NCI-H1417 treated with DMSO at 0.1 percent for 48 hours (cell line): ENCODE measurements around the gene PRDM16.

Experiments
- DNase-seq: peaks from one replicate; lab custom pipeline; 2025; lab: John Stamatoyannopoulos, UW

Gene PRDM16

DNA sequence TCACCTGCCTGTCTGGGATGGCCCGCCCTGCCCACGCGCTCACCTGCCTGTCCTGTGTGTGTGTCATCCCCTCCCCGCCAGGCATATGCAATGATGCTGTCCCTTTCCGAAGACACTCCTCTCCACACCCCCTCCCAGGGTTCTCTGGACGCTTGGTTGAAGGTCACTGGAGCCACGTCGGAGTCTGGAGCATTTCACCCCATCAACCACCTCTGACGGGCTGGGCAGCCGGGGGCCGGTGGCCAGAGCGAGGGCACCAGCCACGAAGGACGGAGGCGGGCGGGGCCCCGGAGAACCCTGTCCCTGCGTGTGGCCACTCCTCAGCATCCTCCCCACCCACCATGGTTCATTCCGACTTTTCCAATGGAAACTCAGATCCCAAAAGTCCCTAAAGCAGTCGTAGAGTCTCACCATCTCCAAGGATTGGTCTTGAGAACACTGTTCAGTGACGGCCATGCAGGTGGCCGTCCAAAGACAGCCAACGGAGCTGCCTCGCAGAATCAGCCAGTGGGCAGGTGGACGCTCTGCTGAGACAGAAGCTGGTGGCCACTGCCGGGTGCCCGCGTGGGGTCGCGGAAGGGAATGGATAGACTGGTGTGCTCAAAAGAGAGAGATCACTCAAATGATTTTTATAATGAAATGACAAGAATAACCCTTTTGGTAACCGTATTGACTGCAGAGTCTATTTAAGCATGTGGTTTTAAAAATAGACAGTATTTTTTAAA, 364.8 kb downstream of the PRDM16 start:
- no peak for DNase-seq

- DNase-seq: no peak
Observed at GRCh38 chr1:3434406-3435110, 365.6 kb downstream of the PRDM16 start.

DNA sequence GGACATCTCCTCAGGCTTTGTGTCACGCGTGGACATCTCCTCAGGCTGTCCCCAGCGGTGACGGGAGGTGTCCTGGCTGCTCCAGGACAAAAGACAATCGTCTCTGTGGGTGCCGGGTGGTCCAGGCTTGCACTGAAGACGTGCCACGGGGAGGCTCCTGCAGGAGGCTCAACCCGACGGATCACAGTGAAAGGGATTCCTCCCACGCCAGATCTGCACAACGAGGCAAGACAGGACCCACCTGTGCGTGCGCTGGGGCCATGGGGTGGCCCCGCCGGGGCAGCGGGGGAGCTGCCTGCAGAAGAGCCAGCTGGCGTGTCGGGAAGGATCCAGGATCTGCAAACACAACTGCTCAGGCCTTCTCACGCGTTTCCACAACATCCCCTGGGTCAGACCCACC, 366.7 kb downstream of the PRDM16 start:
- no peak for DNase-seq

DNA sequence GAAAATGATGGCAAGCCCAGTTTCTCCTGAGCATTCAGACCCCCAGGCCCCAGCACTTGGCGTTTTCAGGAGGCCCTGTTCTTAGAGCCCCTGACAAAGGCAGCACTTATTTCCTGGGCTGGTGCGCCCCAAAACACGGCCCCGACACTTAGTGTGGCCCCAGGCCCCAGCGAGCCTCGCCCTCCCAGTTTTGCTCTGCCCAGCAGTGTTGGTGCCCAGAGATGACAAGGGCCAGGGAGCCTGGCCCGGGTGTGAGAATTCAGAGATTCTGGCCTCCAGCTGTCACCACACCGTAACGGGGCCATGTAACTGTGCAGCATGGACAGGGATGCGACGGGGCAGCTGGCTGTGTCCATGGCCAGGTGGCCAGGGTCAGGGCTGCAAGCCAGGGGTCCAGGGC, 367.4 kb downstream of the PRDM16 start:
- no peak for DNase-seq

DNA sequence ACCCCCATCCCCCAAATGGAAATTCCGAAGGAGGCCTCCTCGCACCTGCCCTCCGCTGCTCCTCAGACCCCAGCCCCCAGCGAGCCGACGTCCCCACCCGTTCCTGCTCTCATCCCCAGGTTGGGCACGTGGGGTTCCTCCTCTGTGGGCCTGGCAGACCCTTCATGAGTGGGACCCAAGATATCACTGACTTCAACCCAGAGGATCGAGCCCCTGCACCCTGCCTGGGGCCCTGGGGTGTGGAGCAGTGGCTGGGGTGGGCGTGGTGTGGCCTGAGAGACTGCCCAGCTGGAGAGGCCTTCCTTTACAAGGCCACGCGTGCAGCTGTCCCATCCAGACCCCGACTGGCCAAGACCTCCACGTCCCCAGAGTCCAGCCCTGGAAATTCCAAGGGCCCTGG, 367.9 kb downstream of the PRDM16 start:
- no peak for DNase-seq

DNA sequence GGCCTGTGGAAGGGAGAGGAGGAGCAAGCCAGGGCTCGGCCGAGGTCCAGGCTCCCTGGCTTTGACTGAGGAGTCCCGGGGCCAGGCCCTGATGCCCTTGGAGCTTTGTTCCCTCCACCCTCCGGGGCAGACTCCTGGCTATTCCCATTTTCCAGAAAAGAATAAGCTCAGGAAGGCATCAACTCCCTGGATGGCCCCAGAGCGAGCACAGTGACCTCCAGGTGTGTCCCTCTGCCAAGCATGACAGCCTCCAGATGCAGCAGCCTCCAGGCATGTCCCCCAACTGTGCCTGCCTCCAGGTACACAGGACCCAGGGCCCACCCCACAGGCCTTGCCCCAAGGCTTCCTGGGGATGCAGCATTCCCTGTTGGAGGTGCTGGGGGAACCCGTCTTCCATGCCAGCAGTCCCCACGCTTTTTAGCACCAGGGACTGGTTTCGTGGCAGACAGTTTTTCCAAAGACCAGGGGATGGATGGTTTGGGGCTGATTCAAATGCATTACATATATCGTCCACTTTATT, 369.7 kb downstream of the PRDM16 start:
- DNase-seq: no peak

DNA sequence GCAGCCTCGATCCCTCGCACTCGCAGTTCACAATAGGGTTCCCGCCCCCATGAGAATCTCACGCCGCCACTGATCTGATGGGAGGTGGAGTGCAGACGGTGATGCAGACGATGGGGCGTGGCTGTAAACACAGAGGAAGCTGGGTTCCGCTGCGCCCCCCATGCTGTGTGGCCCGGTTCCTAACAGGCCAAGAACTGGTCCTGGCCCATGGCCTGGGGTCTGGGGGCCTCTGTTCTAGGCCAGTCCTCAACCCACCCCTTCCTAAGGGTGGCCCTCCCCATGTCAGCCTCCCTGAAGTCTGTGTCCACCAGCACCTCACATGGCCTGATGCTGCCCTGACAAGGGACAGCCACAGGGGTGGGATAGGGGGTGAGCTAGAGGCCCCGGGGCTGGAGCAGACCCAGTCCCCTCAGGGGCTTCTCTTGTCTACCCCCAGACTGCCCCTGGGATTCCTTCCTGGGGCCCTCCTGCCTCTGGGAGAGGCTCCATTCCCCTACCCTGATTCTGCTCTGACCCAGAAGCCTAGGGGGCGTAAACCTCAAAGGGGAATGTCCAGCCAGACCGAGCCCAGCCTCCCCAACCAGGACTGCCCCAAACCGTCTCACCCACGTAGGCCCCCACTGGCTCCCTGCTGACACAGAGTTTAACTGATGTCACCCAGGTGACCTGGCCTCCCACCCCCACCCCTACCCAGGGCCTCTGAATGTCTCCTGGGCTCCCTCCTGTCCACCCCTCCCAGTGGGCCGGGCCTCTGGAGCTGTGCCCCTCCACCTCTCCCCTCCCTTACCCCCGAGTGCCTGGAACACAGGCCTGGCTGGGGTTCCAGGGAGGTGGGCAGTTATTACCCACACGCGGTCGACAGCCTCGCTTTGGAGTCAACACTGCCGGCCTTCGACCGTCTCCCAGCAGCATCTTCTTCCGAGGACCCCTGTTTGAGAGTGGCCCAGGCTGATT, 370.6 kb downstream of the PRDM16 start:
- DNase-seq: no peak

DNA sequence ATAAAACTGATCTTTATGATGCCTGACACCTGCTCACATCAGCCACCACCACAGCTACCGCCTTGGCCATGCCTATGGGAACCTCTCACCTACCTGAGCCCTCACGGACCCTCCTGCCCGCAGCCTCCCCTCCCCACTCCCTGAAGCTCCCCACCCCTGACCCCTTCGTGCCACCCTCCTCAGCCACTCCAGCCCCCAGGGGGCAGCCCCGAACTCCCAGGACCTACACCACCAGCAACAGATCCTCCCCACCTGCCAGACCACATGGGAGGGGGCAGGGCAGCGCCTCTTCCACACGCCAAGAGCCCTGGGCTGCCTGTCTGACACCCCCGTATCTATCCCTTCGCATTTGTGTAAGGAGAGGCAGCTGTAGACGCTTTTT, 371.3 kb downstream of the PRDM16 start:
- no peak for DNase-seq

GRCh38 chr1:3440711-3441409, 371.9 kb downstream of the PRDM16 start:
- no peak for DNase-seq

DNA sequence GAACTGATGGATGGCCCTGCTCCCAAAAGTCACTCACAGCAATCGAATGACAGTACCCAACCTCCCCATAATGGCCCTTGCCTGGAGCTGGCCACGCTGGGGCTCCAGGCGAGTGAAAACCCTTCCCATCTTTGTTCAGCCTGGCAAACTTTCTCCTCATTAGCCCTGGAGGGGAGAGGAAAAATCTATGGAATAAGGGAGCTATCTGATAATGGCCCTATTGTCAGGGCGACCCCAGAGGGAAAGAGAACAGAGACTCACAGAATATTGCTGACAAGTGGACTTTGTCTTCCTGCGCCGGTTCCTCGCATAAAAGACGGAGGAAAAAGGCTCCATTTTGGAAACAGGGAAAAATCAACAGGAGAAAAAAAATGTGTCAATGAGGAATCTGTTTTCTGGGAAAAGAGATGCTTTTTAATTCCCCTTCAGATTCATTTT, 372.4 kb downstream of the PRDM16 start:
- DNase-seq: no peak

GRCh38 chr1:3441880-3442279, 372.9 kb downstream of the PRDM16 start:
- no peak for DNase-seq

GRCh38 chr1:3442331-3442730, 373.3 kb downstream of the PRDM16 start:
- DNase-seq: no peak

GRCh38 chr1:3442901-3443300, 373.9 kb downstream of the PRDM16 start:
- DNase-seq: no peak

- no peak for DNase-seq
Observed at GRCh38 chr1:3443807-3444206, 374.8 kb downstream of the PRDM16 start.

DNA sequence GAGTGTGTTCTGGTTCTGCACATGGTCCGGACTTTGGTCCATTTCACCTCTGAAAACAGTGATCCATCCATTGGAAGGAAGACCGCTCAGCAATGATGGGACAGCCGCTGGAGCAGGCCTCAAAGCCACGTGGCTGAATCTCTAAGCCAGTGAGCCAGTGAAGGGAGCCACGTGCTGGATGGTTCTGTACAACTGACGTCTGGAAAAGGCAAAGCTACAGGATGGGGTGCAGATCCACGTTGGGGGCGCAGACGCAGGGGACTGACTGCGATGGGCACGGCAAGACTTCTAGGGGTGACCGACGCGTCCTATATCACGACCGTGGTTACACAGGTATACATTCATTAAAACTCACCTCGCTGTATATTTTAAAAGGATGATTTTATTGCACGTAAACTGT, 375.3 kb downstream of the PRDM16 start:
- DNase-seq: no peak

DNA sequence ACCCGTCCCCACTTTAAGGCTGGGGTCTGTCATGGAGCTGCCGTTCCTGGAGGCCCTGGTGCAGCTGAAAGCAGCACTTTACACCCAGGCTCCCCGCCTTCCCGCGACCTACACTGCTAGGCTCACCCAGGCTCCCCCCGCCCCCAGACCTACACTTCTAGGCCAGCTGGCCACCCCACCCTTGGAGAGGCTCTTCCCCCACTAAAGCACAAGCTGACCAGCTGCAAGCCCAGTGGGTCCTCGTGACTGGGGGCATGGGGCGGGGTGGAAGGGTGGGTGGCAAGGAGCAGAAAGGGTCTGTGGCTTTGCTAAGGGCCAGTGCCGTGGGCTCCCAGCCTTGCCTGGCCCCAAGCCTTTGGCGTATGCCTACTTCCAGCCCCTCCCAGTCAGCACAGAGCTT, 375.7 kb downstream of the PRDM16 start:
- DNase-seq: no peak

GRCh38 chr1:3450202-3450863, 381.3 kb downstream of the PRDM16 start:
- DNase-seq: no peak

DNA sequence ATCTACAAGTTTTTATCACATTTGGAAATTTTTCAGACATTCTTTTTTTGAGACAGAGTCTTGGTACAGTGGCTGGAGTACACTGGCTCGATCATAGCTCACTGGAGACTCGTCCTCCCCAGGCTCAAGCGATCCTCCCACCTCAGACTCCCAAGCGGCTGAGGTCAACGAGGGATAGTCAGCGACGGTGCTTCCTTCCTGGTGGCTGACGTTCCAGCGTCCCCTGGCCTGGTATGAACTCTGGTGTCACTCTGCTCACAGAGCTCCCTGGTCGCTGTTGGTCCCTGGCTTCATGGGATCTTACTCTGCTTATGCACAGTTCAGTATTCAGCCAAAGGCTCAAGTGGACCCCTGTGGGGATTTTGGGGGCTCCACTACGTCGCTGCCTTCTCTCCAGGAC, 382.0 kb downstream of the PRDM16 start:
- no peak for DNase-seq

DNA sequence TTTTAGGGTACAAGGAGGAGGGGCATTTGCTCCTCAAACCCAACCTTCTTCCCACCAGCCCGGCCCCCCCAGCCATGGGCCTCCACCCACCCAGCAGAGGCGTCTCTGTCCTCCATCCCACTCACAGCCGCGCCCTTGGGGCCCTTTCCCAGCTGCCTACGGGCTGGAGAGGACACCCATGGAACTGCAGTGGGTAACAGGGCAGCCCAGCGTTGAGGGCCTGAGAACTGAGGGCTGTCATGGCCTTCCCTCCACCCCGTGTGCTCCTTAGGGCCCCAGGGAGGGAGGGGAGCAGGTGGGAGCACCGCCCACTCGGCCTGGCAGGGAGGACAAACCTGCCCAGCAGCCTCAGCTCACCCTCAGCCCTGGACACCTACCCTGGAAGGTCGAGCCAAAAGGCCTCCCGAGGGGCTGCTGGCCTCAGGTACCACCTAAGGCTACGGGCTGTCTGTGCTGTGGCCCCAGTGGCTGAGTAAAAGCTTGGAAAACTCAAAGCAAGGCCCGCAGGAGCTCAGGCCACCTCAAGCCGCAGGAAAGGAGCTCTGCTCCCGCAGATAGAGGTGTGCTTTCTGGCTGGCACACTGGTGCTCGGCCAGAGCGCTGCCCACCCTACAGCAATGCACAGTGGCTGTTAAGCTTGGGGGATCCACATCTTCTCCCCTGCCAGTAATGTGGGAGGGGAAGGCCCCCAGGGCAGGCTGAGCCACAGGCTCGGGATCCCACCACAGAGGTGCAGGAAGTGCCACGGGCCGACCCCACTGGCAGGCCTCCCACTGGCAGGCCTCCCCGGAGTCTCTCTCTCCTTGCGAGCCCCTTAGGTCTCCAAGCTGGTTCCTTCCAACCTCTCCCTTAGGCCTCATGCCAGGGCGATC, 383.2 kb downstream of the PRDM16 start:
- no peak for DNase-seq

DNA sequence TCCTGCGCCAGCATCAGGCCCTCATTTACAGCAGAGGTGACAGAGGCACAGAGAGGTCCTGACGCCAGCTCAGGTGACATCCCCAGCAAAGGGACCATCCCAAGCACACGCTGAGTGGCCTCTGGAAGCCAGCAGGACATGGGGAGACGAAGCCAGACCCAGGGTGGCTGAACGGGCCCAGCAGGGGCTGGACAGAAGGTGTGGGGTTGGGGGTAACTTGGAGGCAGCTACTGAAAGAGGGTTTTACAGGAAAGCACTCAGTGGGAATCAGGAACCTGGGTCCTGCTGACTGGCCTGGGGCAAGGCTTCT, 383.8 kb downstream of the PRDM16 start:
- DNase-seq: no peak
